ENCODE results near the gene C1QTNF9. TPM values are rescaled to one million over a fixed set of nuclear protein-coding genes. Genes with fewer than 3 reads are reported as not detected.

C1QTNF9 gene
- total and polyA plus RNA-seq, 2 of the 8 experiments (the other 6 are each of a cell fraction or from before 2014, with no cell fraction given), result not detected

DNA sequence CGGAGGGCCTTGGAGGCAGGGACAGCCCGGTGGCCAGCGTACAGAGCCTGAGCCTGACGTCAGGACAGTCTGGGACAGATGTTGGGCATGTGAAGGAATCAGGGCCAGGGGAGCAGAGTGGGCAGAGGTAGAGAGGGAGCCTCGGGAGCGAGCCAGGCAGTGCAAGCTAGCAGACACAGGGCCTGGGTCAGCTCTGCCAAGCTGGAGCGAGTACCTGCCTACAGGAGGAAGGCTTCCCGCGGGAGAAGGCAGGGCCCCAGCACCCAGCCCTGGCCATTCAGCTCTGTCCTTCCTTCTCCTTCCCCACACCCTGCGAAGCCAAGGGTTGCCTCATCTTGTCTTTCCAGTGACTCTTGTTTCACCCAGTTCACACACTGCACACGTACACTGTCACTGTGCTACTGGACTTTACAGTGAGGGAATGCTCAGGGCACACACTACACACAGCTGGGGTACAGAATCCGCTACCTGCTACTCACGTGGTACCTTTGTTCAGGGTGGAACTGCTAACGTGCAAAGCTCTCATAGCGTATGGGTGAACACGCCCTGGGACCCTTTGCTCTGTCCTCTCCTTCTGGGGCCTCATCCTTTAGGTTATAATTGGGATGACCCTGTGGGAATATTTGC lies 9.8 kb upstream of the C1QTNF9 start:
- H3K27me3 ChIP-seq (replicated peaks in 1 of 4; ENCODE audit: control insufficient read depth in 3 of 4, extremely low read depth in 1 of 4, insufficient read depth in 3 of 4, low read length in 3 of 4), result no peaks in the 10 kb centered on the region
- H3K4me2 ChIP-seq (ENCODE audit: insufficient read depth in 1 of 2, low read depth in 2 of 2, low read length in 2 of 2), result no peak overlapping the region
- ChIA-PET POLR2A (ENCODE audit: partially characterized antibody) (no interaction called here), CTCF (ENCODE audit: partially characterized antibody) (interaction anchor here (1.8 kb wide), 1 partner anchor 12 kb away, joined by 4 read pairs; no protein-coding TSS in a partner anchor)
- 93% methylated on average over 16 of the region's 16 CpGs; no CpG with 5 or more reads in 1 of the 2 experiments for WGBS, 2 experiments (ENCODE audit: extremely low coverage in 1 of 2, insufficient coverage in 1 of 2, insufficient read length in 1 of 2, insufficient replicate concordance in 2 of 2, low coverage in 1 of 2, low lambda C conversion rate in 2 of 2, missing lambda C conversion rate in 1 of 2)
- no peak overlapping the region for H2BK12ac ChIP-seq (ENCODE audit: low read depth, low read length)
- DNase-seq (ENCODE audit: low read depth in 1 of 2, low spot score in 2 of 2) (no peak), FAIRE-seq (no peak)
- H2BK15ac ChIP-seq (ENCODE audit: low read length), result no peak overlapping the region
- H3K9me3 ChIP-seq (ENCODE audit: insufficient read depth in 2 of 2, low read depth in 1 of 2, low read length in 1 of 2), result no peaks in the 10 kb centered on the region
- H2BK120ac ChIP-seq (replicated peaks; ENCODE audit: low read depth, low read length), result no peak overlapping the region
- no peaks in the 10 kb centered on the region for H3K23me2 ChIP-seq (ENCODE audit: low read depth, low read length)
- H4K20me1 ChIP-seq (replicated peaks in 1 of 2; ENCODE audit: control insufficient read depth in 1 of 2, insufficient read depth in 2 of 2, low read length in 2 of 2), result peaks cover 0 to 4% of the 10 kb centered on the region in 2 experiments
- H3K9ac ChIP-seq (replicated peaks in 1 of 4; ENCODE audit: extremely low read depth in 1 of 4, low read depth in 3 of 4, low read length in 3 of 4), result no peak overlapping the region
- no peak overlapping the region for H3K56ac ChIP-seq (replicated peaks; ENCODE audit: insufficient read length, low read depth, low read length)
- H3K79me2 ChIP-seq (ENCODE audit: control insufficient read depth in 1 of 2, insufficient read depth in 2 of 2, low read length in 2 of 2), result no peaks in the 10 kb centered on the region
- no peak overlapping the region for H4K8ac ChIP-seq (ENCODE audit: extremely low read depth, insufficient read depth, low read length)
- H2BK5ac ChIP-seq (ENCODE audit: low read depth, low read length), result no peak overlapping the region
- H2AK5ac ChIP-seq (ENCODE audit: low read depth, low read length), result no peak overlapping the region
- H3K4me3 ChIP-seq (ENCODE audit: extremely low read depth in 1 of 4, insufficient read depth in 2 of 4, low read depth in 3 of 4, low read length in 4 of 4), result no peak overlapping the region
- no peak overlapping the region for H2BK20ac ChIP-seq (ENCODE audit: low read length)
- H3K23ac ChIP-seq (ENCODE audit: insufficient read length), result no peak overlapping the region
- H3K18ac ChIP-seq (ENCODE audit: extremely low read depth, low read length), result no peak overlapping the region
- no peak overlapping the region for H3K4ac ChIP-seq (replicated peaks; ENCODE audit: insufficient read length, low read depth, low read length)
- no peaks in the 10 kb centered on the region for H3K79me1 ChIP-seq (ENCODE audit: low read depth, low read length)
- H3K27ac ChIP-seq (ENCODE audit: low read depth, low read length), result no peak overlapping the region
- H4K5ac ChIP-seq (ENCODE audit: insufficient read length, low read depth, low read length), result no peak overlapping the region
- TF ChIP-seq SAP30 (IDR thresholded peaks at IDR 0.05; ENCODE audit: insufficient read depth, insufficient replicate concordance, low read length), result no peak
- TF ChIP-seq CHD1 (IDR thresholded peaks at IDR 0.05; ENCODE audit: low read depth, low read length), result no peak
- no peak for TF ChIP-seq RXRA (IDR thresholded peaks at IDR 0.05; ENCODE audit: insufficient read depth, low read depth, low read length)
- no peak for TF ChIP-seq CREB1 (IDR thresholded peaks at IDR 0.05)
- TF ChIP-seq NRF1 (IDR thresholded peaks at IDR 0.05; ENCODE audit: low read depth, low read length), result no peak
- TF ChIP-seq KDM4A (IDR thresholded peaks at IDR 0.05; ENCODE audit: low read depth, low read length, severe bottlenecking), result no peak
- TF ChIP-seq SIN3A (conservative IDR thresholded peaks at IDR 0.05 in 1 of 2, IDR thresholded peaks at IDR 0.05 in 1 of 2; ENCODE audit: low read depth in 1 of 2, low read length in 2 of 2), result no peak
- TF ChIP-seq, protein P1, sequence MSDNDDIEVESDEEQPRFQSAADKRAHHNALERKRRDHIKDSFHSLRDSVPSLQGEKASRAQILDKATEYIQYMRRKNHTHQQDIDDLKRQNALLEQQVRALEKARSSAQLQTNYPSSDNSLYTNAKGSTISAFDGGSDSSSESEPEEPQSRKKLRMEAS (IDR thresholded peaks at IDR 0.05), result no peak
- TF ChIP-seq YY1 (IDR thresholded peaks at IDR 0.05; ENCODE audit: low read depth, low read length), result no peak
- no peak for TF ChIP-seq ZNF274 (IDR thresholded peaks at IDR 0.05; ENCODE audit: borderline replicate concordance, extremely low read depth, low read length)
- H3K36me3 ChIP-seq (ENCODE audit: control insufficient read depth in 2 of 4, insufficient read depth in 4 of 4, low read length in 3 of 4), result peaks cover 6 to 21% (median 15%) of the 10 kb centered on the region in 4 experiments; a peak in 6 of 8 replicates
- H2AFZ ChIP-seq (ENCODE audit: low read length), result no peak overlapping the region
- H3K14ac ChIP-seq (ENCODE audit: insufficient read length), result no peak overlapping the region
- no peak overlapping the region for H4K91ac ChIP-seq (replicated peaks; ENCODE audit: insufficient read length, low read length)
- H3K4me1 ChIP-seq (replicated peaks in 1 of 4; ENCODE audit: control insufficient read depth in 3 of 4, insufficient read depth in 4 of 4, low read length in 3 of 4), result no peaks in the 10 kb centered on the region
